ENCODE measurements around the gene FOXP4.

- TF ChIP-seq CTCF (conservative IDR thresholded peaks at IDR 0.05; ENCODE audit: low read length) = no peak
- TF ChIP-seq EZH2phosphoT487 (IDR thresholded peaks at IDR 0.05; ENCODE audit: borderline replicate concordance, low read depth, low read length) = no peak
Measured at GRCh38 chr6:41573985-41574384, 27.8 kb downstream of the FOXP4 start.

Data from OCI-LY7 (cell line).